Activated T-cell treated with anti-CD3 and anti-CD28 coated beads, Interleukin-2, amount 50 U/mL, for 48 hours (primary cell): Measurements from ENCODE around the gene SCUBE3.
A peak's percentile ranks its signal among the peaks of the same experiment; 100 is the strongest.

Source experiments
- DNase-seq, 2 experiments: peaks; one replicate each; pipeline ENCODE4 v3.0.0-alpha.2; 2020

The SCUBE3 gene

GRCh38 chr6:35242906-35243305 lies 29.1 kb downstream of the SCUBE3 start:
- no peak for DNase-seq

DNA sequence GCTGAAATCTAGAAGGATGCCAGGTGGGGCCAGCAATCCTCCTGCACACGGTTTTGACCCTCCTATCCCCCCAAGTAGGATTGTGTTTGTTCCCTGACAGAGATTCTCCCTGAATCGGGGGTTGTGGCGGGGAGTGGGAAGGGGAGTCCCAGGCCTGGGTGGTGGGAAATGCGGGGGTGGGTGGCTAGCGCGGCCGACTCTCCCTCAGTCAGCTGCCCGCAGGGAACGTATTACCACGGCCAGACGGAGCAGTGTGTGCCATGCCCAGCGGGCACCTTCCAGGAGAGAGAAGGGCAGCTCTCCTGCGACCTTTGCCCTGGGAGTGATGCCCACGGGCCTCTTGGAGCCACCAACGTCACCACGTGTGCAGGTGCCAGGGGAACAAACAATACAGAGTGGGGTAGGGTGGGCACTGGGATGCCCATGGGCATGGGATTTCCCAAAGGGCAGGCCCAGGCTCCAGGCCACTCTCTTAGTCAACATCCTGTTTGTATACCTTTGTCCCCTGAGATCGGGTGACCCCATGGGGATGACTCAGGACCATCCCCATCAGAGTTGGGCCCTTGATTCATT lies 29.7 kb downstream of the SCUBE3 start:
- DNase-seq = no peak

- no peak for DNase-seq
Observed at GRCh38 chr6:35244551-35244950, 30.8 kb downstream of the SCUBE3 start.

- DNase-seq = peak in 1 of 2 experiments; percentile 22
Observed at GRCh38 chr6:35247642-35248231, 34.0 kb downstream of the SCUBE3 start.

GRCh38 chr6:35248300-35248699 lies 34.5 kb downstream of the SCUBE3 start:
- no peak for DNase-seq

DNA sequence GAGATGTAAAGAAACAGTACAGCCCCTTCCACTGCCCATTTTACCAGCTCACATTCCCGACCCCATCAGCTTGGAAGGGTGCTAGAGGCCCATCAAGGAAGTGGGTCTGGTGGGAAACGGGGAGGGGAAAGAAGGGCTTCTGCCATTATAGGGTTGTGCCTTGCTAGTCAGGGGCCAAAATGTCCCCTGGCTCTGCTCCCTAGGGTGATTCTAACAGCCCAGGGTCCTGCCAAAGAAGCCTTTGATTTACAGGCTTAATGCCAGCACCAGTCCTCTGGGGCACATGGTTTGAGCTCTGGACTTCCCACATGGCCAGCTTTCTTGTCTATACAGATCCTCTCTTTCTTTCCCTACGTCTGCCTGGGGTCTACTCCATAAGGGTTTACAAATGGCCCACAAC lies 35.2 kb downstream of the SCUBE3 start:
- DNase-seq = no peak

- DNase-seq = no peak
Observed at GRCh38 chr6:35251949-35252348, 38.2 kb downstream of the SCUBE3 start.

DNA sequence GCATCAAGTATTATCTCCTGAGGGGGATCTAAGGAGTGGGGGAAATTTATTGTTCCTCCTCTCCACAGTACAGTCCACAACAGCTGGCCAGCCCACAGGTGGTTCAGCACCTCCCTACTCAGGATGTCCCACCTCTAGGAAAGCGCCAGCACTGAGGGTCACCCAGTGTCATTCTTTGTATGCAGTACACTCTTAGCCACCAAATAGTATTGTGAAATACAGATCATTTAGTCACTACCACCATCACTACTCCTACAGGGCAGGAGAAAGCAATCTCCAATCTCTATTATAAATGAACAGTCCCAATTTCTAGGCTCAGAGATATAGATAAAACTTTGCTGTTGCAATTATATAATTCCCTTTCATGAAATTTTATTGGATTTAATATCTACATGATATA lies 39.5 kb downstream of the SCUBE3 start:
- no peak for DNase-seq

- DNase-seq = no peak
Observed at GRCh38 chr6:35258336-35258735, 44.6 kb downstream of the SCUBE3 start.

DNA sequence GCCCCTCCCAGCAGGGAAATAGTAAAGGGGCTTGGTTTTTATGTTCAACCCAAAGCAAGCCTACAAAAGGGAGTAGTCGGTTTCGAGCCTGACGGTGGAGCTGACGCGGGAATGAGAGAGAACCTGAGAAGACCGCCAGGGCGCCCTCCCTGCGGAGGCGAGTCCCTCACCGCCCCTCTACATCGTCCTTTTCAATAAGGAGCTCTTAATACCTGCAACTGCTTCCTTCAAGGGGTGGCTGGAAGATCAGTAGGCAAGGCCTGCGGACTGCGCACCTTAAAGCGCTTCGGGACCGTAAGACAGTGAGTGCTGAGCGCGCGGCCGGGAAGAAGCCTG lies 45.1 kb downstream of the SCUBE3 start:
- DNase-seq = no peak

DNA sequence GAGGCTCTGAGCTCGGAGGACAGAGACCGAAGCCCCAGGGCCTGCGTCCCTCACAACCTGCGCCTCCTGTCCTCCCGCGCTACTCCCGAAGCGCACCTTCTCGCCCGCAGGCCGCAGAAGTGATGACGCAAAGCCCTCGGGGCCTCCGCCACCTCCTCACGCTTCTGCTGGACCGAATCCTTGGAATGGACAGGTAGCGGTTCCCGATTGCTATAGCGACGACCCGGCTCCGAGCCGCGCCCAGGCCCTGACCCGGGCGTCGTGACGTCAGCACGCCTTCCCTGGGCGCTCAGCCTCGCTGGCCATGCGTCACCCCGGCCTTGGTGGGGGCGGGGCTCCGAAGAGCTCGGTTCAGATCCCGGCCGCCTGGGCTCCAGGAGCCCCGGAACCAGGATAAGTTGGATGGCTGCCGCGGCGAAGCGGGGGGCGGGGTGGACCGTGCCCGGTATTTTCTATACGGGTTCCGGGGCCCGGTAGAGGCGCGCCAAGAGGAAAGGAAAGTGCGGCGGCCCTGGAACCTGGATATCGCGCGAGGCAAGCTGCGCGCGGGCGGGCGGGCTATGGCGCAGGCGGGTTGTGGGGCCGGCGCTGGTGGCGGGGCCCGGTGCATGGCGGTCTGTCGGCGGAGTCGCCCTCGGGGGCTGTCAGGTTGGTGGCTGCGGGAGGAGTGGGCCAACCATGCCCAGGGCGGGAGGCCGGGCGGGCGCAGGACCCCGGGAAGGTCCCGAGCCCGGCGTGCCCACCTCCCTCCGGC lies 45.6 kb downstream of the SCUBE3 start, which contains the start of gene ZNF76:
TSS of gene ZNF76 (plus strand) at position 542 of the 754 bp plus-strand sequence. CDS start 21,417 bp downstream, outside the sequence.
- DNase-seq = peak; percentile 92 to 94

GRCh38 chr6:35259948-35260590 lies 46.3 kb downstream of the SCUBE3 start:
- peak; percentile 77 to 78 for DNase-seq

DNA sequence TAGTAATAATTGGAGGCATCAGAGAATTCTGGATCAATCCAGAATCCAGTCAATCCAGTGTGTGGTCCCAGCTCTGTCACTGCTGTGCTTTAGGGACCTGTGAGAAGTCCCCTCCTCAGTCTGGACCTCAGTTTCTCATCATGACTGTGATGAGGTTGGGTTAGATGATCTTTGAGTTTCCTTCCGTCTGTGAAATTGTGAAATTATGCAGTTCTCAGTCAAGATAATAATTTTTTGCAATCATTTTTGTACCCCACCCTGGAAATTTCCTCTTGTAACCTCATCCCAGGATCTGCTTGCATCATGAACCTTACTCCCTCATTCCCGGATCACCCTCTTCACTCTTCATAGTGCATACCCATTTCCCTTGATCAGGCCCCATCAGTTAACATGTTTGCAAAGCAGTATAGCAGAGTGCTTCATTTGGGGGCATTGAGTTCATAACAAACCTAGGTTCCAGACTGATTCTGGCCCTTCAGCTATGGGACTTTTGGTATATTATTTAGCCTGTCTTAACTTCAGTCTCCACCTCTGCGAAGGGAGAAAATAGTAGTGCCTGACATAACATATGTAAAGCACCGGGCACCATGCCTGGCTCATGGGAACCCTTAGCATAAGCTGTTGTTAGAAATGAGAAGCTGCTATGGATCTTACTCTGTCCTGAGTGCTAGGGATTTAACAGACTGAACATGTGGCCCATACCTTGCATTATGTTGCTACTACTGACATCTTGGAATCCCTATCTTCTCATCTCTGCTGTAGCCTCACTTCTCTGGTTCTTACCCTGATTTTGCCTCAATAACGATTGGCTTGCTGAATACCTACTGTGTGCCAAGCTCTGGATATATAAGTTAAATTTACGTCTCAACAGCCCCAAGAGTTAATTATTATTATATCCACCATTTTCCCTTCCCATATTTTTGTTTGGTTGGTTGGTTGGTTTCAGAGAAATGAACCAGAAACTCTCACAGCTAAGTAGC lies 47.1 kb downstream of the SCUBE3 start:
- no peak for DNase-seq

DNA sequence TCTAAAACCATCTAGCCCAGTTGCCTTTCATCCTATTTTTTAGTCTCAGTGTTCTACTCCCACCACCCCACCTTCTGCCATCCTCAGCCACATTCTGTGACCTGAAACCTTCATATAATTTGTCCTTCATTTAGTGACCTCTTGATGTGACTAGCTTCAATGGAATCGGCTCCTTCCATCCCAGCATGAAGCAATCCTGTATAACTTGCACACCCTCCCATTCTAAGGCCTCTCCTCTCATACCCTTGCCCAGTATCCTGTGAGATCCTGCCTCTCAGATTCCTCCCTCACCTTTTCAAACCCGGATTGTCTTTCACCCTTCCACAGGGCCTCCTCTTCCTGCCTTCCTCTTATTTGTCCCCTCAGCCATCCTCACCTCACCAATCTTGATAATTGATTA lies 48.8 kb downstream of the SCUBE3 start:
- DNase-seq = no peak

- no peak for DNase-seq
Observed at GRCh38 chr6:35264550-35265274, 51.0 kb downstream of the SCUBE3 start.

DNA sequence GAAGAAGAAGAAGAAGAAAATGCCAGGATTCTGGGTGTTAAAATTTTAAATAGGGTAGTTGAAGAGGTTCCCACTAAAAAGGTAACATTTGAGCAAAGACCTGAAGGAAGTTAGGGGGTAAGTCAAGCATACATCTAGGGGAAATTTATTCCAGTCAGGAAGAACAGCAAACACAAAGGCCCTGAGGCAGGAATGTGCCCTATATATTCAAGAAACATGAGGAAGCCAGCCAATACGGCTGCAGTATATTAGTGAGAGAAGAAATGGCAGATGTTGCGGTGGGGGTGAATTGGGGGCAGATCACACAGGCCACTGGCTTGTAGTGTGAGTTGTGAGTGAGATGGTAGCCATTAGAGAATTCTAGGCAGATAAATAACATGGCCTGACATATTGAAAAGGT lies 51.8 kb downstream of the SCUBE3 start:
- no peak for DNase-seq

DNA sequence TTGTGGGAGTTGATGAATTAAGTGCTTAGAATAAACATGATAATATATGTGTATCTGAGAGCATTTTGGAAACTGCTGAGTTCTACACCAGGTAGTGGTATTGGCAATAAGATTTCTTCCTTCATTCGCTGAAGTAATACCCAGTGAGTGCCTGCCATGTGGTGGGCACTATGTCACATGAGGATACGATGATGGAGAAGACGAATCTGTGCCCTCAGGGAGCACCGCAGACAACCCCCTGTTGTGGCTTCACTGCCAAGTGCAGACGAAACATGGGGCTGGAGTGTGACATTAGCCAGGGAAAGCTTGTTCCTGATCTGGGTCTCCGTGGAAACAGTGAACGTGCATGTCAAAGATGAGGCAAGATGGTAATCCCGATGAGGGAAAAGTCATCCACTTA lies 53.7 kb downstream of the SCUBE3 start:
- DNase-seq = no peak

- DNase-seq = no peak
Observed at GRCh38 chr6:35267897-35268296, 54.1 kb downstream of the SCUBE3 start.

GRCh38 chr6:35272005-35272404 lies 58.2 kb downstream of the SCUBE3 start:
- DNase-seq = no peak

DNA sequence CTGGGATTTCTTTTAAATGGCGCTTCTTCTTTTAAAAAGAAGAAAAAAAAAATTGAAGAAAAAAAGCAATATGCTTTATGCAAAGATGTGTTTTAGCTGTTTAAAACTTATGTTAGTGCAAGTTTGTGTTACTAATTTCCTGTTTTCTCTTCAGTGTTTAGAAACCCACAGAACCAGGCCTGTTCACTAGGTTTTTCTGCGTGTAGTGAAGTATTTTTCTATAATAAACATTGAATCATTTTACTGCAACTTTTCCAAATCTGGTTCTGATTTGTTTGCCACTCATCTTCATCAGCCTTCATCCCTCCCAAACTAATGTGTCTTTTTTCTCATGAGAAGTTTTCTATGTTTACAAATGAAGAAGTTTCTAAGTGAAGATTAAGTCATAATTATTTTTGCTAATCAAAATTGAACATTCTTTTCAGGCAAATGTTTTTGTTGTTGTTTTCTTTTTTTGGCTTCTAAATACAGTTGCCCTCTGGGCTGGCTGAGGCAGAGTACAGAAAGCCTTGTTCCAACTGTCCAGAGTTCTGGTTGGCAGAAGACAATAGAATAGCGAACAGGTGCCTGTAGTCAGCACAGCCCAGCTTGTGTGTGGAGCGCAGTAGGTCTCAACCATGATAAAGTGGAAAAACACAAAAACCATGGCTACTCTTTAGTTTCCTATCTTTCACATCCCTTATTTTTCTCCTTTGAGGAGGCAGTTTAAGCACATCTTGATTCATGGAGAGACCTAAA lies 60.2 kb downstream of the SCUBE3 start:
- no peak for DNase-seq

GRCh38 chr6:35275744-35276260 lies 62.0 kb downstream of the SCUBE3 start:
- DNase-seq = no peak
